DND-41 (cell line): Measurements from ENCODE around the gene GALNTL6.
"Not testable (repeated sequence)": the region's sequence is repeated elsewhere in the genome, so short reads cannot be mapped to it uniquely, and the experiment has no call there.

Source experiments
- ATAC-seq: fragments of 200-7000 bp; cut with Tn5 transposase; 3 replicates; pipeline ENCODE4 v1.9.1; 2021; ENCODE audit warnings: low read depth; ENCODE audit not compliant: insufficient read depth
- DNase-seq: peaks from one replicate; pipeline ENCODE4 v3.0.0-alpha.2; 2020
- H2AFZ ChIP-seq: 2 replicates; pipeline ENCODE4 v1.6.0; 2012; ENCODE audit warnings: low read depth, low read length
- H3K27ac ChIP-seq: 2 replicates; pipeline ENCODE4 v1.5.1; 2012; ENCODE audit warnings: low read length, inconsistent platforms
- H3K27me3 ChIP-seq: fragments of 200-600 bp; sonication (generic); 2 replicates; pipeline ENCODE4 v1.6.0; 2012; ENCODE audit warnings: low read length, mild to moderate bottlenecking, inconsistent platforms; ENCODE audit not compliant: insufficient read depth, poor library complexity
- H3K36me3 ChIP-seq: 2 replicates; pipeline ENCODE4 v1.5.1; 2012; ENCODE audit warnings: low read length, inconsistent platforms; ENCODE audit not compliant: insufficient read depth
- H3K4me1 ChIP-seq: 2 replicates; pipeline ENCODE4 v1.5.1; 2012; ENCODE audit warnings: mild to moderate bottlenecking, low read length; ENCODE audit not compliant: insufficient read depth
- H3K4me2 ChIP-seq: 2 replicates; pipeline ENCODE4 v1.6.0; 2012; ENCODE audit warnings: mild to moderate bottlenecking, moderate library complexity, low read length, inconsistent platforms; ENCODE audit not compliant: insufficient read depth
- H3K4me3 ChIP-seq, 2 experiments: fragments of 200-600 bp in 1 of 2; shearing (Covaris generic) in 1 of 2; 2 replicates each; pipeline ENCODE4 v1.5.1; 2012 to 2016; ENCODE audit warnings: inconsistent platforms in 2 of 2, low read length in 2 of 2, mild to moderate bottlenecking in 2 of 2, low read depth in 1 of 2, moderate library complexity in 1 of 2
- H3K79me2 ChIP-seq: 2 replicates; pipeline ENCODE4 v1.6.0; 2012; ENCODE audit warnings: low read length, inconsistent platforms; ENCODE audit not compliant: insufficient read depth
- H3K9ac ChIP-seq: 2 replicates; pipeline ENCODE4 v1.6.0; 2012; ENCODE audit warnings: low read depth, mild to moderate bottlenecking, inconsistent platforms, low read length, moderate library complexity
- H3K9me3 ChIP-seq: 2 replicates; pipeline ENCODE4 v1.5.1; 2012; ENCODE audit warnings: low read length, moderate library complexity, mild to moderate bottlenecking, inconsistent platforms; ENCODE audit not compliant: insufficient read depth, severe bottlenecking
- H4K20me1 ChIP-seq: 2 replicates; pipeline ENCODE4 v1.6.0; 2012; ENCODE audit warnings: low read length; ENCODE audit not compliant: insufficient read depth
- CTCF ChIP-seq: IDR thresholded peaks from 2 replicates; pipeline ENCODE4 v1.5.1; 2012; ENCODE audit warnings: borderline replicate concordance, low read length, moderate library complexity, mild to moderate bottlenecking; ENCODE audit not compliant: poor library complexity, severe bottlenecking; ENCODE audit errors: extremely low read depth
- EZH2 ChIP-seq: IDR thresholded peaks from 3 replicates; pipeline ENCODE4 v1.6.1; 2012; ENCODE audit warnings: borderline replicate concordance, low read depth, mild to moderate bottlenecking, moderate library complexity, low read length, inconsistent platforms; ENCODE audit not compliant: severe bottlenecking

Gene GALNTL6

DNA sequence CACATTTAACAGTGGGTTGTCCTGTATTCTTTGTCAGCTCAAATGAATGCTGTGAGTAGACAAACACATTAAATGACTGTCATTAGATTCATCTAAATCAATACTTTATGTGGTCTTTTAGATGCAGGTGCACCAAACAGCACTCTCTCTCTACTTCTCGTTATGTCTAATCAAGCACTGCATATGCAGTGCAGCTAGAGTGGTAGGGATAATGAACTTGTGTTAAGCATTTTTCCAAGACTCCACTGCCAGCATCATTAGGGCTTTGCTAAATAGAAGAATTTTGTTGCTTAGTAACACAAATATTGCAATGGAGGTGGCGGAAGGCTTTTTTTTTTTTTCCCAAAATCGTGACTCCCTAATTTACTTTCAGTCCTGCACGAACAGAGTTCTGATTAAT lies 908.5 kb downstream of the GALNTL6 start:
- Histone ChIP-seq H2AFZ (no peak overlapping the region), H3K9me3 (no peaks in the 10 kb centered on the region), H4K20me1 (no peaks in the 10 kb centered on the region), H3K4me1 (no peaks in the 10 kb centered on the region), H3K27ac (no peak overlapping the region), H3K9ac (no peak overlapping the region), H3K4me3 (no peak overlapping the region), H3K4me2 (no peak overlapping the region), H3K79me2 (no peaks in the 10 kb centered on the region), H3K36me3 (no peaks in the 10 kb centered on the region), H3K27me3 (no peaks in the 10 kb centered on the region)
- ATAC-seq = no peak
- no peak for DNase-seq
- TF ChIP-seq CTCF (no peak), EZH2 (no peak)

DNA sequence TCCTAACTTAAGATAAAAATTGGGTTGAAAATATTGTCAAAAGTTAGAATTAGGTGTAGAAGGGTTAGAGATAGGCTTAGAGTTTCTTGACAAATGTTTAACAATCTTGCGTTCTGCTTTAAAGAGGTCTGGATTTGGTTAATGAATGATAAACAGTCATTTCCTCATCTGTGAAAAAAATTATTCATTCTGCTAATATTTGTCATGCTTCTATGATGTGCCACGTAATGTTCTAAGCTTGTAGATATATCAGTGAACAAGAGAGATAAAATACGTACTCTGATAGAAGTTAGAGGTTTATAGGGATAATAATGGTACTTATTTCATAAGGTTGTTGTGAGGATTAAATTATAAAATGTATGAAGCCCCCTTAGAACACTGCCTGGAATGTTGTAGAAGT lies 912.4 kb downstream of the GALNTL6 start:
- Histone ChIP-seq H3K4me3 (no peak overlapping the region), H3K79me2 (no peaks in the 10 kb centered on the region), H3K9ac (no peak overlapping the region), H3K4me2 (no peak overlapping the region), H3K27ac (no peak overlapping the region), H2AFZ (no peak overlapping the region), H4K20me1 (no peaks in the 10 kb centered on the region), H3K4me1 (no peaks in the 10 kb centered on the region), H3K27me3 (no peaks in the 10 kb centered on the region), H3K36me3 (no peaks in the 10 kb centered on the region), H3K9me3 (no peaks in the 10 kb centered on the region)
- TF ChIP-seq CTCF (no peak), EZH2 (no peak)
- DNase-seq (no peak), ATAC-seq (no peak)

- Histone ChIP-seq H3K79me2 (no peaks in the 10 kb centered on the region), H3K36me3 (no peaks in the 10 kb centered on the region), H3K9ac (no peak overlapping the region), H3K4me1 (no peaks in the 10 kb centered on the region), H3K27me3 (no peaks in the 10 kb centered on the region), H4K20me1 (no peaks in the 10 kb centered on the region), H3K4me2 (no peak overlapping the region), H3K4me3 (no peak overlapping the region), H2AFZ (no peak overlapping the region), H3K27ac (no peak overlapping the region), H3K9me3 (no peaks in the 10 kb centered on the region)
- ATAC-seq (no peak), DNase-seq (no peak)
- no peak for TF ChIP-seq EZH2
- TF ChIP-seq CTCF = no peak
These were observed 912.8 kb downstream of the GALNTL6 start for GRCh38 chr4:172726001-172726423.

- no peaks in the 10 kb centered on the region for H3K36me3 ChIP-seq
These were observed 914.4 kb downstream of the GALNTL6 start for GRCh38 chr4:172727631-172728030.

GRCh38 chr4:172733645-172734044 lies 920.4 kb downstream of the GALNTL6 start:
- H3K9ac ChIP-seq, DNase-seq, H4K20me1 ChIP-seq, H3K36me3 ChIP-seq, H3K4me1 ChIP-seq, H3K27ac ChIP-seq, H3K27me3 ChIP-seq, H3K4me3 ChIP-seq, H2AFZ ChIP-seq, H3K79me2 ChIP-seq, H3K9me3 ChIP-seq, H3K4me2 ChIP-seq, ATAC-seq: not testable (repeated sequence)

More at GRCh38 chr4:172727631-172728030, 914.4 kb downstream of the GALNTL6 start:
- TF ChIP-seq CTCF (no peak), EZH2 (no peak)
- H2AFZ ChIP-seq = no peak overlapping the region
- no peaks in the 10 kb centered on the region for H3K9me3 ChIP-seq
- H3K9ac ChIP-seq = no peak overlapping the region
- no peak overlapping the region for H3K27ac ChIP-seq
- H4K20me1 ChIP-seq = no peaks in the 10 kb centered on the region
- no peak overlapping the region for H3K4me3 ChIP-seq
- no peaks in the 10 kb centered on the region for H3K27me3 ChIP-seq
- no peaks in the 10 kb centered on the region for H3K79me2 ChIP-seq
- H3K4me1 ChIP-seq = no peaks in the 10 kb centered on the region
- no peak overlapping the region for H3K4me2 ChIP-seq
- no peak for ATAC-seq
- DNase-seq = no peak
